HL-60 (cell line): ENCODE results near the gene LRATD1.

Source experiments
- CTCF ChIP-seq: IDR thresholded peaks from one replicate; pipeline ENCODE4 v1.5.1; 2011; ENCODE audit warnings: low read length, control low read depth, inconsistent platforms; ENCODE audit not compliant: insufficient read depth
- GABPA ChIP-seq: IDR thresholded peaks from 2 replicates; pipeline ENCODE4 v1.6.1; 2012; ENCODE audit warnings: low read depth
- POLR2AphosphoS5 ChIP-seq: IDR thresholded peaks from 2 replicates; pipeline ENCODE4 v1.6.1; 2012; ENCODE audit warnings: low read depth
- REST ChIP-seq: IDR thresholded peaks from 2 replicates; pipeline ENCODE4 v1.6.1; 2012; ENCODE audit warnings: low read depth; ENCODE audit not compliant: insufficient replicate concordance
- SPI1 ChIP-seq: IDR thresholded peaks from 2 replicates; pipeline ENCODE4 v1.6.1; 2012; ENCODE audit warnings: low read depth, mild to moderate bottlenecking, borderline replicate concordance

GRCh38 chr2:14673351-14673875 lies 40.9 kb downstream of the LRATD1 start:
- TF ChIP-seq CTCF (no peak), POLR2AphosphoS5 (no peak), REST (no peak), GABPA (no peak), SPI1 (no peak)
